Inferior parietal cortex (tissue), 1 donor: ENCODE results near the gene SNX6.
"Not testable (repeated sequence)": the region's sequence is repeated elsewhere in the genome, so short reads cannot be mapped to it uniquely, and the experiment has no call there.

Experiments
- DNase-seq: peaks from one replicate; pipeline ENCODE4 v3.0.0-alpha.2; 2016; ENCODE audit errors: extremely low spot score

SNX6 gene

GRCh38 chr14:34521071-34521470, 108.9 kb downstream of the SNX6 start:
- not testable (repeated sequence) for DNase-seq

- not testable (repeated sequence) for DNase-seq
Measured at GRCh38 chr14:34520304-34520970, 109.5 kb downstream of the SNX6 start.
